A549 treated with RU486 at 1 μM for 4 hours (cell line): ENCODE measurements around the gene CTSF. TPM values are rescaled to one million over a fixed set of nuclear protein-coding genes. Genes with fewer than 3 reads are reported as not detected.

Experiments
- total RNA-seq: library from RNA; stranded (reverse); fragments of 200-300 nt; extraction: Qiagen RNA extraction; gene quantifications from 5 replicates; pipeline ENCODE4 v1.2.3, GENCODE V29; 2022; ENCODE audit warnings: low read depth

Gene CTSF
- total RNA-seq, result 31.1 to 41.6 TPM (median 32.4 TPM) in 5 replicates

DNA sequence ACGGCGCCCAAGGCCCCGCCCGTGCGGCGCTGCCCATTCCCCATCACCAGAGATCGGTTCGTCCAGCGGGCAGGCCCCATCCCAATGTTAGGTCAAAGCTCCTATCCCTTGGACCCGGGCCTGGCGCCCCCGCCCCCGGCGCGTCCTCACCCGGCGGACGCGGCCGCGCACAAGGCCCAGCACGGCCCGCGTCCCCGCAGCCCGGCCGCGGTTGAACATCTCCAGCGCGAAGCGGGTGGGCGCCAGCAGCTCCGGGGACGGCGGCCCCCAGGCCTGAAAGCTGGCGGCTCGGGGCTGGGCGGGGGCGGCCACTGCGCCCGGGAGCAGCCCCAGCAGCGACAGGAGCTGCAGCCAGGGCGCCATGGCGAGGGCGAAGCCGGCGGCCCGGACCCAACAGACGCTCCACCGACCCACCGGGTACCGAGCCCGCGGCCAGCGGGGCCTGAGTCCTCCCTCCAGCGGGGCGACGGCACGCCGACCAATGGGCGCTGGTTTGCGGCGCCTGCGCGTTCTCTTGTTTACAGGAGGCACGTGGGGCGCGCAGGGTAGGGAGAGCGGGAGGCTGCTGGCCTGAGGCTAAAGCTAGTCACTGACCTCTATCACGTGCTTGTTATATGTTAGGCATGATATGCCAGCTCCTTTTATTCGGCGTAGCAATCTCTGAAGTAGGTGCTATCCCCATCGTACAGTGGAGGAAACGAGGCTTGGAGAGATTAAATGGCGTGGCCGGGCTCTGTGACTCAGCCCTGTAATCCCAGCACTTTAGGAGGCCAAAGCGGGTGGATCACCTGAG, at the start of gene CTSF:
CTSF (minus strand) TSS at position 483 of the 793 bp plus-strand sequence; CDS start at position 363, 120 bp downstream.

DNA sequence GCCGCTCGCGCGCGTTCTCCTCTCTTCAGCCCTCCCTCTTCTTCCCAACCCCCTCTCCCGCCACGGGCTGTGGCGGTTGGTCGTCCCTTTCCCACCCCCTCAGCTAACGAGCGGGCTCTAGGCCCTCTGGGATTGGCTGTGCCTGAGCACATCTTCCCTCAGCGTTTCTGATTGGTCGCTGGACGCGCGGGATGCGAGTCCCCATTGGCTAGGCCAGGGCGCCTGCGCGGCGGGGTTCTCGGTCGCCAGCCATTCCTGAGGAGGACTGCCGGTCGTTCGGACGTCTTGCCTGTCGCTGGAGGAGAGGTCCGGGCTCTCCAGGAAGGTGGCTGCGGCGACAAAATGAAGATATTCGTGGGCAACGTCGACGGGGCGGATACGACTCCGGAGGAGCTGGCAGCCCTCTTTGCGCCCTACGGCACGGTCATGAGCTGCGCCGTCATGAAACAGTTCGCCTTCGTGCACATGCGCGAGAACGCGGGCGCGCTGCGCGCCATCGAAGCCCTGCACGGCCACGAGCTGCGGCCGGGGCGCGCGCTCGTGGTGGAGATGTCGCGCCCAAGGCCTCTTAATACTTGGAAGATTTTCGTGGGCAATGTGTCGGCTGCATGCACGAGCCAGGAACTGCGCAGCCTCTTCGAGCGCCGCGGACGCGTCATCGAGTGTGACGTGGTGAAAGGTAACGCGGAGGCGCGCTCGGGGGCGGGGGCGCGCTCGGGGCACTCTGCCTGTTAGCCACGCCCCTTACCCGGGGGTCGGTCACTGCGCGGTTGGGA, 48.2 kb upstream of the CTSF start, which contains the start of gene RBM14:
RBM14 (plus strand) TSS at position 252 of the 776 bp plus-strand sequence; CDS start at position 343, 91 bp downstream.

DNA sequence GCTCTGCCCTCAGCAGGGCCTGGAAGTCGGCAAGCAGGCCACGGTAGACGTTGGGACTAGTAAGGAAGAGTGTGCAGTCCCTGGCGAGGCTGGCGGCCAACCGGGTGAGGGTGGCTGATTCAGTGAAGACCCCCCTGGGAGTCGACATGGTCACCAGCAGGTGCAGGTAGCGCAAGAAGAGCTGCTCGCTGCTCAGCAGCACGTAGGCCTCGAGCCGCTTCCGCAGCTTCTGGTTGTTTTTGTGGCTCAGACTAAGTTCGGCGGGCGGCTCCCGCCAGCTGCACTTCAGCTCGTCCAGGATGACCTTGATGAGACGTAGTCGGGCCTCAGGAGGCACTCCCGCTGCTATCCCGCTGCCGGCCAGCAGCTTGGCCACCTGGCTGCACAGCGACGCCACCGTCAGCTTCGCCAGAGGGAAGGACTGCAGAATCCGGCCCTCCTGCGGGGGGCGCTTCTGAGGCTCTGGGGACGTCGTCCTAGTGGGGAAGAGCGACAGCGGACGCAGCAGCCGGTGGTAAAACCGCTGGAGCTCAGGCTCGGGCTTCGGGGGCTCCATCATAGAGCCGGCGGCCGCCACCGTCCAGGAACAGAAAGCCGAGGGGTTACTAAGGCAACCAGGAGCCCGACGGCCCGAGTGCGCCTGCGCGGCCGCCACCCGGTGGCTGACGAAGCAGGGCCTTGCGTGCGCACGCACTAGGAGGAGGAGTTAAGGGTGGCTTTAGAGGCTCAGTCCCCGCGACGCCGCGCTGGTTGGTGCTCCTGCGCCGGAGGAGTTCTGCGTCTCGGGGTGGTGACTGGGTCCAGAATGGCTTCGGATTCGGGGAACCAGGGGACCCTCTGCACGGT, 24.3 kb upstream of the CTSF start, which contains the start of the genes CCDC87 and CCS:
CCDC87 (minus strand) TSS at position 607 of the 846 bp plus-strand sequence; CDS start at position 559, 48 bp downstream.
CCS (plus strand) TSS at position 729 of the 846 bp plus-strand sequence; CDS start at position 806, 77 bp downstream.

DNA sequence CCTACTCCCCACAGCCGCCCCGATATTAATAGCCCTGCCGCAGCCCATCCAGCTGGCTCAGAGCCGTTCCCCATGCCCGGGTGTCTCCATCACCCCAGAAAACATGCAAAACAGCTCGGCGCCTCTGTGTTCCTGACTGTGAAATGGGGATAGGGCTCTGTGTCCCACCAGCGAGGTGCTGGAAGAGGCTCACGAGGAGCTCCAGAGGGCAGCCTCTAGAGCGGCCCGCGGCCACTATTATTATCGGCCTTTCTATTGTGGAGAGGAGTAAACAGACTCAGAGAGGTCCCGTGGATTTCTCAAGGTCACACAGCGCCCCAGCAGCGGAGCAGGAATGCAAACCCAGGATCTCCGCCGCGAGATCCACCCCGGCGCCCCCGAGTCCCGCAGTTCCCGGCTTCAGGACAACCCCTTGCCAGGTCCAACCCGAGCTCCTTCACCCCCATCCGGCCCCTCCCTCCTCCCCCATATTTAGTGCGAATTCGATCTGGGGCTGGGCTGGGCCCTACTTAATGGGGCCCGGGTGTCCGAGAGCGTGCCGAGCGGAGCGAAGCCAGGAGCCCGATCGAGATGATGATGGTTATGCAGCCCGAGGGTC, 21.9 kb downstream of the CTSF start, which contains the start of gene ACTN3:
ACTN3 (plus strand) TSS at position 536 of the 598 bp plus-strand sequence; CDS start at position 571, 35 bp downstream.

DNA sequence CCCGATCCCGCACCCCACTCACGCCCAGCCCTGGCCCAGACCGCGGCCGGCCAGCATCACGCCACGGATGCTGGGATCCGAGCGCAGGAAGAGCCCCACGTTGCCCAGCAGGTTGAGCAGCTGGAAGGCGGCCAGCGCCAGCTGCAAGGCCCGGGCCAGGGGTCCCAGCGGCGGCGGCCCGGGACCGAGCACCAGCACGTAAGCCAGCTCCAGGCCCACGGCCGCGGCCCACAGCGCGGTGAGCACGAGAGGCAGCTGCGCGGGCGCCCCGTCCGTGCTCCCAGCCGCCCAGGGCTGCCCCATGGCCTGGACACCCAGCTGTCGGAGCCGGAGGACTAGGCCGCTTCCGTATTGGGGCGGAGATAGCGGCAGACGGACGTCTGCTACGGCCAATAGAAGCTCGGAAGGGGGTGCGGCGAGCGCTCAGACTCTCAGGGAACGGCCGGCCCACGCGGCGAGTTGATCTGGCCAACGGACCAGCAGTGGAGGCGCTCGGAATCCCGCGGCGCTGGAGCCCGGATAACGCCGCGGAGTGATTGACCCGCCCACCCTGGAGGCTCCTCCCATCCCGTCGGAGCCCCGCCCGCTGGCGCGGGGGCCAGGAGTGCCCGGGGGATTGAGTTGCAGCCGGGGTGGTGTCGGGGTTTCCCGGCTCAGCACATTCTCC, 22.6 kb downstream of the CTSF start, which contains the start of gene ZDHHC24:
ZDHHC24 (minus strand) TSS at position 348 of the 667 bp plus-strand sequence; CDS start at position 303, 45 bp downstream.

Other genes with a start within 250 kb of the CTSF start
- gene RIN1, start 232.2 kb downstream of the CTSF start, total RNA-seq, result 26.8 to 43.4 TPM (median 39.3 TPM) in 5 replicates
- gene BRMS1, start 223.5 kb downstream of the CTSF start, total RNA-seq, result 77.8 to 106 TPM (median 89.7 TPM) in 5 replicates
- 13.2 to 19.8 TPM (median 18.8 TPM) in 5 replicates for gene B4GAT1, start 221.0 kb downstream of the CTSF start, total RNA-seq
- gene SLC29A2, start 196.8 kb downstream of the CTSF start, total RNA-seq, result 2.6 to 5.4 TPM (median 4.9 TPM) in 5 replicates
- not detected in 5 replicates for gene NPAS4, start 147.6 kb downstream of the CTSF start, total RNA-seq
- gene MRPL11, start 129.8 kb downstream of the CTSF start, total RNA-seq, result 87.3 to 129 TPM (median 112 TPM) in 5 replicates
- 4.3 to 6.6 TPM (median 5.7 TPM) in 5 replicates for gene PELI3, start 101.7 kb downstream of the CTSF start, total RNA-seq
- 48.5 to 54.5 TPM (median 51.5 TPM) in 5 replicates for gene DPP3, start 88.2 kb downstream of the CTSF start, total RNA-seq
- 8.5 to 11.3 TPM (median 9.7 TPM) in 5 replicates for gene BBS1, start 58.0 kb downstream of the CTSF start, total RNA-seq
- 8.9 to 15.3 TPM (median 13.1 TPM) in 5 replicates for gene ZDHHC24, start 22.6 kb downstream of the CTSF start, total RNA-seq
- 0.06 TPM in 1 of 5 replicates, not detected in the others for gene ACTN3, start 21.7 kb downstream of the CTSF start, total RNA-seq
- gene CCDC87, start 24.5 kb upstream of the CTSF start, total RNA-seq, result 0.53 to 0.80 TPM (median 0.64 TPM) in 5 replicates
- 24.8 to 30.2 TPM (median 26.8 TPM) in 5 replicates for gene CCS, start 24.6 kb upstream of the CTSF start, total RNA-seq
- gene RBM14, start 48.0 kb upstream of the CTSF start, total RNA-seq, result 59.1 to 79.8 TPM (median 70.3 TPM) in 5 replicates
- 133 to 148 TPM (median 141 TPM) in 5 replicates for gene RBM4, start 70.1 kb upstream of the CTSF start, total RNA-seq
- gene RBM4B, start 109.3 kb upstream of the CTSF start, total RNA-seq, result 19.2 to 21.8 TPM (median 21.7 TPM) in 5 replicates
- gene SPTBN2, start 160.6 kb upstream of the CTSF start, total RNA-seq, result 8.0 to 12.0 TPM (median 11.0 TPM) in 5 replicates